HG02571 (cell line): ENCODE data around the gene MKI67.

Experiments used
- ATAC-seq: cut with Tn5 transposase; IDR thresholded peaks from one replicate; pipeline ENCODE4 v1.9.1; 2021; ENCODE audit warnings: mild to moderate bottlenecking, moderate library complexity; ENCODE audit not compliant: unreplicated experiment

MKI67 gene

GRCh38 chr10:128084364-128084763, 41.9 kb downstream of the MKI67 start:
- ATAC-seq = no peak

- ATAC-seq = no peak
Measured at GRCh38 chr10:128083191-128083895, 42.9 kb downstream of the MKI67 start.

DNA sequence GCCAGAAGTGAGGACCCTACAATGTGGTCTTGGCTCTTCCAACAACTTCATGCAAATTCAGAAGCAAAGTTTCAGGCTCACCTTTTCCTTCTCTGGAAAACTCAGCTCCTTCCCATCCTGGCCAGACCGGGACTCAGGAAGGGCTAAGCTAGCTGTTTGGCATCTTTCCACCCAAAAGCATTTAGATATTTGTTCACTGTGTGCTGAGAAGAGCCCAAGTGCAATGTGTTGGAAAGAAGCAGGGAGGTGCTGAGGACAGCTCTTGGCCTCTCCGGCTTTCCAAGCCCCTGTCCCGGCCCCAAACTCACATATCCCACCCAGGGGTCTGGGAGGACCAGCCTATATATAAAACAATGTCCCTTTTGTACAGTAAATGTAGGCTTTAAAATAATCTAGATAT, 44.5 kb downstream of the MKI67 start:
- no peak for ATAC-seq

DNA sequence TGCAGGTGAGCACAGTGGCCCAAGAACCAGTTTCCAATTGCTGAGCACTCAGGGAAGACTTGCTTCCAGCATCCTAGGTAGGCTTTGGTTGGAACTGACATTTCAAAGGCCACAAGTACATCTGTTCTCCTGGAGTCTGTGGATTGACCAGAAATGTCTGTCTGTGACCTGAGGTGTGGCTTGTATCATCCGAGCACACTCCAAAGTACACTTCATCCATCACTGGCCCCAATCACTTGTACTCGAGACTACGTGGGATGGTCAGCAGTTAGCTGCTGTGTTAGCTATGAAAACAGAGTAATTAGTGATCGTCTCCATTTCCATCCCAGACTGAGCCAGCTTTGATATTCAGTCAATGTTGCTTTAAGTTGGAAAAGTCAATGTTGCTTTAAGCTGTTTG, 45.0 kb downstream of the MKI67 start:
- ATAC-seq = no peak

- ATAC-seq = no peak
Measured at GRCh38 chr10:128080641-128081040, 45.6 kb downstream of the MKI67 start.

DNA sequence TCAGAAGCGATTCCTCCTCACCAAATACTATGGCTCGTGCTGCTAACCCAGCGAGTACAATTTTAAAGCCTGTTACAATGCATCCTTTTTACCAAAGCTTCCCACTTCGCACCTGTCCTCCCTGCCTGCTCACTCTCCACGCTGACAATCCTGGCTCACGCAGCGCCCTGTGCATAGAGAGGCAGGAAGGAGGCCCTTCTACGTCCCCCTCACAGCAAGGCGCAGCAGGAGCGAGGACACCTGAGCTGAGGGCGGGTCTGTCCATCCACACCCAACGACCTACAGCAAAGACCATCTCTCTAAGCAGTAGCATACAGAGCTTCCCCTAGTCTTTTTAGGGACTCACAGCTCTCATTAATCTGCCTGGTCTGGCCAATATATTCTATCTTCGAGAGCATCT, 46.0 kb downstream of the MKI67 start:
- no peak for ATAC-seq

DNA sequence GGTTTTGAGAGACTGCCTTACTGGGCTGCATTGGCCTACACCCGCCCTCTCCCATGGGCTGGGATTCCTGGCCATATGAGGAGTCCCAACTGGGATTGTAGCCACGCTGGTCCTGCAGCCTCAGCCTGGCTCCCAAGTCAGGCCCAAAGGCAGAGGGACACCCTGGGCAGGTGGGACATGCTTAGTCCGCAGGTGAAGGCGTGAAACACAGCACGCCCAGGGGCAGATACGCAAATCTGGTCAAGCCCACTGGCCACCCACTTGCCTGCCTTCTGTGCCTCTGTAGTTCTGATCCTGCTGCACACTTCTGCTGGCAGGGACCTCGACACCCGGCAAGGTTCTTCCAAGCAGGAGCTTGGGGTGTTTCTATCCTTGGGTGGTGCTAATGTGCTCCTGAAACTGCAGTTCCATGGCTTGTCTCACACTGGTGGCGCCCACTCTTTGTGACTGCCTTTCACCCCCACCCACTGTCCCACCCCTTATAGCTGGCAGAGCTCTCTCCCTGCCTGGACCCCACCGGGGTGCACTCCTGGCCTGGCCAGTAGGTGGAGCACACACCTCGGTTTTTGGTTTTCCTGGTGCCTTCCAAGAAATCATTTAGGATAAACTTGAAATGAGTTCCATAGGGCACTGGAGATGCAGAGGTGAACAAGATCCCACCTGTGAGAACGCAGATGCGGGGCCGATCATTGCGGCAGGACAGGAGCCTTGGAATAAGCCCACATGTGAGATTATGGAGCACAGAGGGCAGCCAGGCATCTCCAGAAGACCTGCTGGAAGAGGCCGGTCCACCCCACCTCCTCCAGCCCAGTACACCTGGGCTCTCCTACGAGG, 47.9 kb downstream of the MKI67 start:
- ATAC-seq = peak; percentile 63

DNA sequence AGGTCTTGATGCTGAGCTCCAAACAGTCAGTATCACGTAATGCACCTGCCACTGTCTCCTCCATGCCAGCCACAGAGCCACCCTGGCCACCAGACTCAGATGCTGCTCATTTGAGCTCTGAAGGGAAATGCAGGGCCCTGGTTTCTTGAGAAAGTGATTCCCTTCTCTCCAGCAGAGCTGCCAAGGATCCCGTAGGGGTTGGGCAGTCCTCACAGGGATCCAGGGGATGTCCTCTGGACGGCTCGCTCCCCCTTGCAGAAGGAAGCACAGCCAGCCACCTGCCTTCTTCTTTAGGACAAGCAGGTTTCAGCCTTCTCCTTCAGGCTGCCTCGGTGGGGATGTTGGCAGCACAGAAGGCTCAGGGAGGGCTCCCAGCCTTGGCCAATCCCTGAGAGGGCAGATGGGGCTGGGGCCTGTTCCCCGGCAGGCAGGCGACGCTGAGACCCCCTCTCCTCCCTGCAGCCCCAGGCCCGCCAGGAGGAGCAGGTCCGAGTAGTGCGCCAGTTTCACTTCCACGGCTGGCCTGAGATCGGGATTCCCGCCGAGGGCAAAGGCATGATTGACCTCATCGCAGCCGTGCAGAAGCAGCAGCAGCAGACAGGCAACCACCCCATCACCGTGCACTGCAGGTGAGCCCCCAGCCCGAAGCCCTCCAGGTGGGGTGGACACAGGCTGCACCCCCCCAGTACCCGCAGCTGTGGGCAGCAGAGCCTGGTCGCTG, 48.9 kb downstream of the MKI67 start:
- ATAC-seq = no peak

DNA sequence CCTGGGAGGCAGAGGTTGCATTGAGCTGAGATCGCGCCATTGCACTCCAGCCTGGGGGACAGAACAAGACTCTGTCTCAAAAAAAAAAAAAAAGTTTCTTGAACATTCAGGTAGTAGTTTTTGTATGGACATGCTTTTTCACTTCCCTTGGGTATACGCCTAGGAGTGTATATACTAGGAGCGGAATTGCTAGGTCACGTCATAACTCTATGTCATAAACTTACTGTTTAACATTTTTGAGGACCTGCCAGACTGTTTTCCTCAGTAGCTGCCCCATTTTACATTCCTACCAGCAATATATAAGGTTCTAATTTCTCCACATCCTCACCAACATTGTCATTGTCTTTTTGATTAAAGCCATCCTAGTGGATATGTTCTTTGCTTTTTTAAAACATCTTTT, 51.6 kb downstream of the MKI67 start:
- no peak for ATAC-seq

DNA sequence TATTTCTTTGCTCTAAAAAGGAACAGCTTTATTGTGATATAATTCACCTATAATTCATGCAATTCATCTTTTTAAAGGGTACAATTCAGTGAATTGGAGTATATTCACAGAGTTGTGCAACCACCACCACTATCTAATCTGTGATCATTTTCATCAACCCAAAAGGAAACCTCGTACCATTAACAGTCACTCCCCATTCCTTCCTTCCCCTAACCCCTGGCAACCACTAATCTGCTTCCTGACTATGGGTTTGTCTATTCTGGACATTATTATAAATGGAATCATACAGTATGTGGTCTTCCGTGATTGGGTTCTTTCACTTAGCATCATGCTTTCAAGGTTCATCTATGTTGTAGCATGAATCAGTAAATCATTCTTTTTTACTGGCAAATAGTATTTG, 52.3 kb downstream of the MKI67 start:
- ATAC-seq = no peak

DNA sequence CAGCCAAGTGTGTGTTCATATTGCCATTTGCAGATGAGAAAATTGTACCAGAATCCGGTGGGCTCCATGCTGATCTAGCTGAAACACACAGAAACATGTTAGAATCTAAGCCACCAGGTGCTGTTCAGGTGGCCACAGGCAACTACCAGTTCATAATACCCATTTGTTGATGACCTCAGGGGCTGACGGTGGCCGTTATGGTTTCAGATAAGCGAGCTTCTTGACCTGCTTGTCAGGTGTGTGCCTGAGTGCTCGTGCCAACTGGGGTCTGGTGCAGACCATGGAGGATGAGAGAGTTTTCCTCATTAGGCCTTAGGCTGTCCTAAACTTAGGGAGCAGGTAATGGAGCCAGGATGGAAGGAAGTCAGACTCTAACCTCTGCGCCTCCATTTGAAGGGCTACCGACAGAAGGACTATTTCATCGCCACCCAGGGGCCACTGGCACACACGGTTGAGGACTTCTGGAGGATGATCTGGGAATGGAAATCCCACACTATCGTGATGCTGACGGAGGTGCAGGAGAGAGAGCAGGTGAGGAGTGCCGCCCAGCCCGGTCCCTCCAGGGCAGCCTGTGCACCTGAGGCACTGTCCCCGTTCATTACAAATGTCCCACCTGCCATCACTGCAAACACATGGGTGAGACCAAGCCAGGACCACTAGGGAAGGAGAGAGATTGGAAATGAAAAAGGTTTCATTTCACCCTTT, 53.1 kb downstream of the MKI67 start:
- no peak for ATAC-seq

- ATAC-seq = no peak
Measured at GRCh38 chr10:128072046-128072445, 54.2 kb downstream of the MKI67 start.

- ATAC-seq = no peak
Measured at GRCh38 chr10:128071417-128071782, 54.8 kb downstream of the MKI67 start.

GRCh38 chr10:128070721-128071416, 55.4 kb downstream of the MKI67 start:
- ATAC-seq = no peak

GRCh38 chr10:128070161-128070560, 56.1 kb downstream of the MKI67 start:
- no peak for ATAC-seq

DNA sequence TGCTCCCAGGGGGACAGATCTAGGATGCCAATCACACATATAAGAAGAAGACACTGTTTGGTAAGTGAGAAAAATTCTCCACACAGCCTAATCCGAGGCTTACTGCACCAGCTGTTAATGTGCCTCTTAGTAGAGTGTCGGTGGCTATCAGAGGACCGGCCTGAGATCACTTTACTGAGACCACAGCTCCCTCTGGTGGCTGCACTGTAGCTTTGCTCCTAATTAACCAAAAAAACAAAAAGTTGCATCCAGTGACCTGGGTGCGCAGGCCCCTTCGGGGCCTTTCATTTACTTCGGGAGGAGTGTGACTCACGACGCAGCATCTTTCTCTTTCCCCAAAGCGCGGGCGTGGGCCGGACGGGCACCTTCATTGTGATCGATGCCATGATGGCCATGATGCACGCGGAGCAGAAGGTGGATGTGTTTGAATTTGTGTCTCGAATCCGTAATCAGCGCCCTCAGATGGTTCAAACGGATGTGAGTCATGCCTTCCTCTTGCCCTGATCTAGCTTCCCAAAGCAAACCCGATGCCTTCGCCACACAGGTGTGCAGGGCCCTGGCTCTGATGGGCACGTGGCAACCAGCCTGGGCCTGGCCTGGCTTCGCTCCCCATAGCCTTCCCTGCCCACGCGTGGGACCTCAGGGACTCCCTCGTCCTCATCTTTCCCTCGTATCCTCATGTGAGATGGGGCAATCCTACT, 56.7 kb downstream of the MKI67 start:
- ATAC-seq = peak; percentile 38

- ATAC-seq = no peak
Measured at GRCh38 chr10:128068398-128069285, 57.6 kb downstream of the MKI67 start.

DNA sequence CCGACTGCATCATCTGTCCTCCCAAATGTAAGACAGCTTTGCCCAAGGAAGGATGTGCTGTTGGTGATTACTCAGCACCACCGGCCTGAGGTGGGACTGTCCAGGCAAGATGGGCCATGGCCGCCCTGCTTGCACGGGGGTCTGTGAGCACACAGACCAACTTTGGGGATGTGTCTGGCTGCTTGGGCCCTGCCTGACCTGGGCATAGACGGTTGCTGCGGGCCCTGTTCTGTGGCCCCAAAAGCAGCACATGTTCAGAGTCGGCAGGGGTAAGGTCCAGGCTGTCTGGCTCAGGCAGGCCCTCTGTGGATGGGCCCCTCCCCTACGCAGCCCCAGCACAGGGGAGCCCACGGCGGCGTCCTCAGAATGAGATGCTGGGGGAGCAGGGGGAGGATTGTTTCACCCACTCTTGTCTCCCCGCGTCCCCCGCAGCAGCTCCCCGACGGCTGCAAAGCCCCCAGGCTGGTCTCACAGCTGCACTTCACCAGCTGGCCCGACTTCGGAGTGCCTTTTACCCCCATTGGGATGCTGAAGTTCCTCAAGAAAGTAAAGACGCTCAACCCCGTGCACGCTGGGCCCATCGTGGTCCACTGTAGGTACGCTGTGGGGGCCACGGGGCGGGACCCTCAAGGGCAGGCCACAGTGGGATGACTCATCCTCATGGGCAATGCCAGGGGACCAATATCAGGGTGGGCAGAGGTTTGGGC, 58.4 kb downstream of the MKI67 start:
- ATAC-seq = no peak
